K562 (cell line): ENCODE measurements around the gene MYBPHL. TPM values are rescaled to one million over a fixed set of nuclear protein-coding genes. Genes with fewer than 3 reads are reported as not detected.

Experiments used
- ARID1B ChIP-seq: fragments of 450-650 bp; IDR thresholded peaks from 2 replicates; pipeline ENCODE4 v1.6.1; 2016; ENCODE audit warnings: antibody characterized with exemption, mild to moderate bottlenecking, inconsistent platforms
- ATF1 ChIP-seq, 2 experiments: fragments of 450-650 bp in 1 of 2; IDR thresholded peaks; 2 replicates each; pipeline ENCODE4 v1.6.1; 2016; ENCODE audit warnings: missing compliant biosample characterization in 1 of 2, missing genetic modification characterization in 1 of 2
- CHD4 ChIP-seq: fragments of 200-600 bp; sonication (generic); IDR thresholded peaks from 3 replicates; pipeline ENCODE4 v1.6.1; 2012; ENCODE audit warnings: low read depth, mild to moderate bottlenecking, mixed read lengths, low read length, inconsistent platforms; ENCODE audit not compliant: insufficient read depth, insufficient replicate concordance, poor library complexity, severe bottlenecking
- ETV5 ChIP-seq: sonication (generic); formaldehyde crosslinking; IDR thresholded peaks from 2 replicates; pipeline ENCODE4 v1.4.0; 2020; ENCODE audit warnings: low read depth, mild to moderate bottlenecking, missing genetic modification reagents
- HDAC1 ChIP-seq, 2 experiments: fragments of 450-650 bp; IDR thresholded peaks; 2 replicates each; pipeline ENCODE4 v1.6.1; 2016 to 2017; ENCODE audit warnings: inconsistent platforms in 1 of 2, mild to moderate bottlenecking in 1 of 2, moderate library complexity in 1 of 2
- HNRNPUL1 ChIP-seq: fragments of 200-400 bp; formaldehyde crosslinking; IDR thresholded peaks from 2 replicates; pipeline ENCODE4 v1.6.1; 2017; ENCODE audit warnings: low read length
- JUNB ChIP-seq: fragments of 450-650 bp; formaldehyde crosslinking; conservative IDR thresholded peaks from 2 replicates; pipeline ENCODE4 v1.4.0; 2020; ENCODE audit warnings: mild to moderate bottlenecking
- KDM5B ChIP-seq: fragments of 200-600 bp; sonication (generic); IDR thresholded peaks from 2 replicates; pipeline ENCODE4 v1.6.1; 2012; ENCODE audit warnings: low read depth, mild to moderate bottlenecking, moderate library complexity, low read length, control low read depth, inconsistent platforms; ENCODE audit not compliant: insufficient replicate concordance
- KLF1 ChIP-seq: fragments of 450-650 bp; IDR thresholded peaks from 2 replicates; pipeline ENCODE4 v1.6.1; 2016; ENCODE audit warnings: missing genetic modification characterization, missing compliant biosample characterization
- MAFF ChIP-seq: IDR thresholded peaks from 2 replicates; pipeline ENCODE4 v1.6.1; 2012; ENCODE audit warnings: low read length, improper control_type of control experiment
- NFE2L1 ChIP-seq: fragments of 450-650 bp; IDR thresholded peaks from 2 replicates; pipeline ENCODE4 v1.6.1; 2016; ENCODE audit warnings: missing genetic modification characterization, low read depth, mild to moderate bottlenecking, missing compliant biosample characterization, moderate library complexity, borderline replicate concordance
- PPARD ChIP-seq: fragments of 250-450 bp; sonication (Bioruptor Pico); IDR thresholded peaks from 2 replicates; pipeline ENCODE4 v1.8.0; 2022; ENCODE audit warnings: inconsistent platforms, mild to moderate bottlenecking, moderate library complexity
- RBM14 ChIP-seq: fragments of 200-400 bp; formaldehyde crosslinking; IDR thresholded peaks from 2 replicates; pipeline ENCODE4 v1.6.1; 2018; ENCODE audit warnings: low read depth, mild to moderate bottlenecking, low read length, moderate library complexity, borderline replicate concordance; ENCODE audit not compliant: insufficient read depth
- STAT5A ChIP-seq: IDR thresholded peaks from 2 replicates; pipeline ENCODE4 v1.6.1; 2012; ENCODE audit warnings: low read length, inconsistent platforms, borderline replicate concordance
- YBX1 ChIP-seq: fragments of 450-650 bp; IDR thresholded peaks from 2 replicates; pipeline ENCODE4 v1.7.1; 2016; ENCODE audit warnings: mild to moderate bottlenecking
- ZBTB34 ChIP-seq: fragments of 250-450 bp; sonication (Bioruptor Pico); IDR thresholded peaks from 2 replicates; pipeline ENCODE4 v1.8.0; 2021; ENCODE audit warnings: mild to moderate bottlenecking, moderate library complexity
- ZBTB7A ChIP-seq: IDR thresholded peaks from 2 replicates; pipeline ENCODE4 v1.6.1; 2011; ENCODE audit warnings: low read depth, mild to moderate bottlenecking, low read length, moderate library complexity, borderline replicate concordance; ENCODE audit not compliant: control insufficient read depth
- ZNF184 ChIP-seq: sonication (generic); formaldehyde crosslinking; IDR thresholded peaks from 2 replicates; pipeline ENCODE4 v1.5.0; 2020; ENCODE audit warnings: missing genetic modification reagents
- ZNF311 ChIP-seq: fragments of 250-450 bp; sonication (Bioruptor Pico); IDR thresholded peaks from 2 replicates; pipeline ENCODE4 v1.4.0; 2020; ENCODE audit warnings: mild to moderate bottlenecking, moderate library complexity
- ZNF609 ChIP-seq: sonication (generic); formaldehyde crosslinking; IDR thresholded peaks from 2 replicates; pipeline ENCODE4 v1.8.1; 2023; ENCODE audit warnings: missing genetic modification reagents, mild to moderate bottlenecking, borderline replicate concordance
- ZNF778 ChIP-seq: fragments of 450-650 bp; formaldehyde crosslinking; IDR thresholded peaks from 2 replicates; pipeline ENCODE4 v1.4.0; 2020; ENCODE audit warnings: mild to moderate bottlenecking, moderate library complexity
- polyA plus RNA-seq, 8 experiments: library from polyadenylated mRNA; depleted of rRNA in 4 of 8; stranded (reverse) in 5 of 8; unstranded in 3 of 8; fragments of >200 nt; fragmentation: Nextera tagmentation in 2 of 8; fragmentation: Illumina TruSeq in 1 of 8; extraction: Ambion mirVana in 2 of 8; extraction: Trizol in 1 of 8; gene quantifications; 2 replicates each; pipeline versions ENCODE4 v1.2.1 to v1.2.3, GENCODE V29; 2011 to 2014; ENCODE audit warnings: inconsistent platforms in 1 of 8, missing spikeins in 1 of 8
- total RNA-seq, 7 experiments: library from RNA; depleted of rRNA in 6 of 7; stranded (reverse); fragments of >200 nt in 6 of 7; fragmentation: Illumina TruSeq in 2 of 7; extraction: Trizol in 2 of 7; gene quantifications; 2 replicates each; pipeline versions ENCODE4 v1.2.1 to v1.2.3, GENCODE V29; 2011 to 2021; ENCODE audit warnings: low replicate concordance in 1 of 7

MYBPHL gene
- total and polyA plus RNA-seq, 9 of the 15 experiments (the other 6 are each of a cell fraction or from before 2014, with no cell fraction given), result 0.20 to 1.9 (median 0.33) TPM

- TF ChIP-seq ZBTB34 (CRISPR knock-in tag) (no peak), YBX1 (no peak), ZNF778 (CRISPR knock-in tag) (no peak), KLF1 (tag) (no peak; the same call in 1 of the 2 replicates), ETV5 (CRISPR knock-in tag) (peak; percentile 66; the same call in 1 of the 2 replicates), ZNF184 (CRISPR knock-in tag) (no peak), ATF1 (CRISPR knock-in tag; IDR thresholded peaks at IDR 0.05) (no peak), ATF1 (tag; IDR thresholded peaks at IDR 0.05) (0 out of 2 replicates have a peak, but pooled peaks have one; percentile 33), ZNF311 (CRISPR knock-in tag) (no peak), ARID1B (peak; percentile 48; the same call in 1 of the 2 replicates), MAFF (no peak), PPARD (CRISPR knock-in tag) (no peak), STAT5A (no peak), RBM14 (no peak), ZNF609 (CRISPR knock-in tag) (no peak), HNRNPUL1 (no peak), NFE2L1 (no peak), ZBTB7A (peak; percentile 97), KDM5B (no peak), HDAC1 (IDR thresholded peaks at IDR 0.05) (peak in 1 of 2 experiments; percentile 67; a peak in 2 of 4 replicates), JUNB (CRISPR knock-in tag) (no peak), CHD4 (no peak)
Observed at GRCh38 chr1:109253803-109254620, 52.8 kb downstream of the MYBPHL start (continued).
